GM12875 (cell line): ENCODE measurements around the gene PIK3CB.

Source experiments
- H3K4me3 ChIP-seq: one replicate; pipeline ENCODE4 v1.5.1; 2011; ENCODE audit warnings: low read depth, low read length, control low read depth
- CTCF ChIP-seq: IDR thresholded peaks from 2 replicates; pipeline ENCODE4 v1.5.1; 2011; ENCODE audit warnings: low read depth, mild to moderate bottlenecking, control low read depth, inconsistent platforms, low read length, moderate library complexity, borderline replicate concordance; ENCODE audit not compliant: insufficient read depth

The PIK3CB gene

GRCh38 chr3:138717348-138717747 is 117.4 kb downstream of the PIK3CB start:
- no peak for TF ChIP-seq CTCF
- H3K4me3 ChIP-seq = no peak overlapping the region

GRCh38 chr3:138712086-138712485 is 122.6 kb downstream of the PIK3CB start:
- TF ChIP-seq CTCF = no peak

GRCh38 chr3:138705675-138706074 is 129.1 kb downstream of the PIK3CB start:
- no peak overlapping the region for H3K4me3 ChIP-seq
- no peak for TF ChIP-seq CTCF

More at GRCh38 chr3:138712086-138712485, 122.6 kb downstream of the PIK3CB start:
- H3K4me3 ChIP-seq = no peak overlapping the region

GRCh38 chr3:138696666-138697370 is 137.9 kb downstream of the PIK3CB start:
- TF ChIP-seq CTCF = no peak
- no peak overlapping the region for H3K4me3 ChIP-seq

GRCh38 chr3:138694287-138695007 is 140.3 kb downstream of the PIK3CB start:
- H3K4me3 ChIP-seq = no peak overlapping the region
- no peak for TF ChIP-seq CTCF

GRCh38 chr3:138692152-138692551 is 142.6 kb downstream of the PIK3CB start:
- TF ChIP-seq CTCF = no peak
- H3K4me3 ChIP-seq = no peak overlapping the region

- no peak for TF ChIP-seq CTCF
- no peak overlapping the region for H3K4me3 ChIP-seq
Observed at GRCh38 chr3:138691351-138691750, 143.4 kb downstream of the PIK3CB start.
